Stimulated activated CD8-positive, alpha-beta memory T cell treated with anti-CD3 and anti-CD28 coated beads, Interleukin-15, amount 100 ng/mL, for 24 hours (primary cell): ENCODE data around the gene ASCL4.
A peak's percentile ranks its signal among the peaks of the same experiment; 100 is the strongest.
"Not testable (repeated sequence)": the region's sequence is repeated elsewhere in the genome, so short reads cannot be mapped to it uniquely, and the experiment has no call there.

Experiments
- DNase-seq: peaks from one replicate; pipeline ENCODE4 v3.0.0-alpha.2; 2020; ENCODE audit warnings: low read depth

The ASCL4 gene, protein sequence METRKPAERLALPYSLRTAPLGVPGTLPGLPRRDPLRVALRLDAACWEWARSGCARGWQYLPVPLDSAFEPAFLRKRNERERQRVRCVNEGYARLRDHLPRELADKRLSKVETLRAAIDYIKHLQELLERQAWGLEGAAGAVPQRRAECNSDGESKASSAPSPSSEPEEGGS

DNA sequence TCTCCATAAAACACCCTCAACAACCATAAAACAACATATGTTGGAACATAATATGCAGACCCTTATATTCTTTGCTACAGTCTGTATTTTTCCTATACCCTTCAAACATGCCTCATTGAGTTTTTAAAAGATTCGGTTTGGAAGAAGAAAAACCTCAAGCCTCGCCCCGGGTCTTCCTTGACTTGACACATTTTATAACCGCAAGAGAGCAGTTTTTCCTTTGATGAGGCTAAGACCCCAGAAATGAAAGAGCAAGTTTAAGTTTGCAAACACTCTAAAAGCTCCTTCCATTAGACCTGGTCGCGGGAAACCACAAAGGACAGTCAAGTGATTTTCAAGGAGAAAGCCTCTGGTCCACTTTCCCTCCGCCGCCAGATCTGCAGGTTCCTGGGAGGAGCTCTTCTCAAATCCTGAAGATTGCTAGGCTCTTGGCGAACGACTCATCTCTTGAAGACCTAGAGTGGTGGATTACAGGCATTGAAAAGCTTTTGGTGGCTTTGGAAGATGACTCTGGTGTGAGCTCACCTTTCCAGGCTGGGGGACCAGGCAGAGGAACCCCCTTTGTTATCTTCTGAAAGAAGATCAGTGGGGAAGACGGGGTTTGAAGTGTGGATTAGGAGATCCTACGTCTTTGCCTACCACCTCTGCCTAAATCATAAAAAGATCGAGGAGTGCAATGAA is at the start of gene ASCL4:
ASCL4 (plus strand) TSS at position 356 of the 681 bp plus-strand sequence. CDS start 515 bp downstream, outside the sequence.
- no peak for DNase-seq

DNA sequence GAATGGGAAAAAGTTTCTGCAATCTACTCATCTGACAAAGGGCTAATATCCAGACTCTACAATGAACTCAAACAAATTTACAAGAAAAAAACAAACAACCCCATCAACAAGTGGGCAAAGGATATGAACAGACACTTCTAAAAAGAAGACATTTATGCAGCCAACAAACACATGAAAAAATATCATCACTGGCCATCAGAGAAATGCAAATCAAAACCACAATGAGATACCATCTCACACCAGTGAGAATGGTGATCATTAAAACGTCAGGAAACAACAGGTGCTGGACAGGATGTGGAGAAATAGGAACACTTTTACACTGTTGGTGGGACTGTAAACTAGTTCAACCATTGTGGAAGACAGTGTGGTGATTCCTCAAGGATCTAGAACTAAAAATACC is 47.2 kb upstream of the ASCL4 start:
- not testable (repeated sequence) for DNase-seq

DNA sequence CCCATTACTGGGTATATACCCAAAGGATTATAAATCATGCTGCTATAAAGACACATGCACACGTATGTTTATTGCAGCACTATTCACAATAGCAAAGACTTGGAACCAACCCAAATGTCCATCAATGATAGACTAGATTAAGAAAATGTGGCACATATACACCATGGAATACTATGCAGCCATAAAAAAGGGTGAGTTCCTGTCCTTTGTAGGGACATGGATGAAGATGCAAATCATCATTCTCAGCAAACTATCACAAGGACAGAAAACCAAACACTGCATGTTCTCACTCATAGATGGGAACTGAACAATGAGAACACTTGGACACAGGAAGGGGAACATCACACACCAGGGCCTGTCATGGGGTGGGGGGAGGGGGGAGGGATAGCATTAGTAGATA is 46.8 kb upstream of the ASCL4 start:
- DNase-seq: not testable (repeated sequence)

DNA sequence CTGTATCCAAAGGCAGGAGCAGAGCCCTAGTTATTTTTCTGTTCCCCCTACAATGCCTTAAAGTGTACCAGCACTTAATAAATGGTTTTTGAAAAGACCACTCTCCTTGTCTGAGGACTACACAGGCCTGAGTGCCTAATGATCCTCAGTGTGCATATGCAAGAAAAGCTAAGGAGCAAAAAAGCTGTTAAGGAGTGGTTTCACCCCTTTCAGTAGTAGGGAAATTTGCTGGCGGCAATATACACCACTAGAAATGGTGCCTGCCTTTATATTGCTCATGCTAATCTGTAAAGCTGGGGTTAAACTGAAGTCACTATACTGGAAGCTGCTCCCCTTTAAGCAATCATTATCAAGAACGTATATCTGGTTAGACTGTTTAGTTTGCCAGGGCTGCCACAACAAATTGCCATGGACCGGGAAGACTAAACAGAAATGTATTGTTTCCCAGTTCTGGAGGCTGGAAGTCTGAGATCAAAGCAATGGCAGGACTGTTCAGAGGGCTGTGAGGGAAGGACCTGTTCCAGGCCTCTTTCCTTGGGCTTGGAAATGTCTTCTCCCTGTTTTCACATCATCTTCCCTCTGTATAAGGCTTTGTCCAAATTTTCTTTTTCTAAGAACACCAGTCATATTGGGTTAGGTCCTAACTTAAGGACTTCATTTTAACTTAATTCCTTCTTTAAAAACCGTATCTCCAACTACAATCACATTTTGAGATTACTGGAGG is 43.7 kb upstream of the ASCL4 start:
- no peak for DNase-seq

DNA sequence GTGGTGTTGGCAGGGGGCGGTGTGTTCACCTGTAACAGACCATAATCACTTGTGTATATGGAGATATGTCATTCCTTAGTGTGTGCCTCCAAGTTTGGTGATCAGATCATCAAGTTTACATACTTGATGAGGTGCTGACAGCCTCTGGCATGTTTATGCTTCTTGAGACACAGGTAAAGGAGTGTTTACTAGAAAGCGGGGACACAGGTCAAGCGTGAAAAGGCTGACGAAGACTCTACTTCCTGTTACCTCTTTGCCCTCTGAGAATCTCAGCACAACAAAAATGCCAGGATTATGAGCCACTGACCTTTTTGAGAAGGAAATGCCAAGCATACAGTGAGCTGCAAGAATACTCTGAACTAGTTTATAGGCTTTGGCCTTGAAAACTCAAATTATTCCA is 43.1 kb upstream of the ASCL4 start:
- no peak for DNase-seq

DNA sequence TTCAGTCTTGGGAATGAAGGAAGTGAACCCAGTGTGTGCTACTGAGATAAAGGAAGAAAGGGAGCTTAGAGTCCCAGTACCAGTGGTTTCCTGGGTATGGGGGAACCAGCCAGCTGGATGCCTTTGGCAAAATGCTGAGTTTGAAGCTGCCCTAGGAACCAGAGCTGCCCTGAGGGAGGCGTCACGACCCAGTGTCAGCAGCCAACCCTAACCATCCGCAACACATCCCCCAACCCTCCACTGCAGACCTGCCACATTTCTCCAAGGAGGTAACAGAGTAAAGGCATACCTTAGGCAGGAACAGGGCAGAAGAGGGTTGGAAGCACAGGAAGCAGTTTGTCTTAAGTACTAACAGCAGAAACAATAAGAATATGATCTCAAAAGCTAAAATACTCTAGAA is 42.1 kb upstream of the ASCL4 start:
- DNase-seq: no peak

DNA sequence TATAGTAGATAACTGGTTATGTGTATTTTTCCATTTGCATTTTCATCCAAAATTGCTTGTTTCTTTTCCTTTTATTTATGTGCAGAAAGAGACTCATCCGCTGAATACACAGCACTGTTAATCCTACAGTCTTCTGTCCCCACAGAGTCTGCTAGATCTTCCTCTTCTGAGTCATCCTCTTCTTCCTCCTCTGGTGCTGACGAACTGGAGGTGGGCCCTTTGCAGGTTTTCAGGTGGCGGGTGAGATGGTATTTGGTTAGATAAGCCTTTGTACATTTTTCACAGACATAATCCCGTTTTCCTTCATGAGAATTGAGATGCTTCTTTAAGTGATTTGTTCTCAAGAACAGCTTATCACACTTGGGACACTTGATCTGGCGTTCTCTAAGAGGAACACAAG is 40.4 kb upstream of the ASCL4 start:
- no peak for DNase-seq

DNA sequence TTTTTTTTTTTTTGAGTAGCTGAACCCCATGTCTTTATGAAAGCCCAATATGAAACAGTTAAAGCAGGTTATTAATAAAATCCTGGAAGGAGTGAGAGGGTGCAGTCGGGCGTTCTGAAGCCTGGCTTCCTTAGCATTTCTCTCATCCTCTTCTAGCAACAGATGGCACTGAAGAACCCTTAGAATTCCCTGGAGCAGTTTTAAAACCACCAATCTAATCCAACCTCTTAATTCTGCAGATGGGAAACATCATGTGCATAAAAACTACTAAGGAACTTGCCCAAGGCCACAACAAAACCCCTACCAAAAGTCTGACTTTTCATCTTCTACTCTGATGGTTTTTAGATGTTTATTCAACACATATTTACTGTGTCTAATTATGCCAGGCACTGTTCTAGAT is 38.7 kb upstream of the ASCL4 start:
- DNase-seq: no peak

DNA sequence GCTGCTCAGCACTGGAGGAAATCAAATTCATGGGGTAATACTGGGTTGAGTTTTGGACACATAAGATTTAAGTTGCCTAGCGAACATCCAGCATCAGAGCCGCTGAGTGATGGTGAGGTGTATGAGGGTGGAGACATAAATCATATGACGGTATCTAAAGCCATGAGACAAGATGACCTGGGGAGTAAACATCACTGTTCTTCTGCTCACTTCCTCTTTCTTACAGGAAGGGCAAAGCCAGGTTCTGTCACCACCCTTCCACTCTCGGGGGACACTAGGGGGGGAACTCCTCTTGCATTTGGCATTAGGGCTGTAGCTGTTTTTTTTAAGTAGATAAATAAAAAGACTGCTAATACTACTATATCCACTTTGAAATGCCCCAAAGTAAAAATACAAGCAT is 37.6 kb upstream of the ASCL4 start:
- no peak for DNase-seq

DNA sequence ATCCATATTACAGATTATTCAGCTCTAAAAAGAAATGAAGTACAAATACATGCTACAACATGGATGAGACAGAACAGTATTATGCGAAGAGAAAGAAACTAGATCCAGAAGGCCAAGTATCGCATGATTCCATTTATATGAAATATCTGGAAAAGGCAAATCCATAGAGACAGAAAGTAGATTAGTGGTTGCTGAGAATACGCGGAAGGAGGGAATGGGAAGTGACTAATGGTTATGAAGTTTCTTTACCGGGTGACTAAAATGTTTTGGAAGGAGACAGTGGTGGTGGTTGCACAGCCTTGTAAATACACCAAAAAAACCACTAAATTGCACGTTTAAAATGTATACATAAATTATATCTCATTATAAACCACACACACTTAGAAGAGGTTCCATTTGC is 26.0 kb upstream of the ASCL4 start:
- no peak for DNase-seq

DNA sequence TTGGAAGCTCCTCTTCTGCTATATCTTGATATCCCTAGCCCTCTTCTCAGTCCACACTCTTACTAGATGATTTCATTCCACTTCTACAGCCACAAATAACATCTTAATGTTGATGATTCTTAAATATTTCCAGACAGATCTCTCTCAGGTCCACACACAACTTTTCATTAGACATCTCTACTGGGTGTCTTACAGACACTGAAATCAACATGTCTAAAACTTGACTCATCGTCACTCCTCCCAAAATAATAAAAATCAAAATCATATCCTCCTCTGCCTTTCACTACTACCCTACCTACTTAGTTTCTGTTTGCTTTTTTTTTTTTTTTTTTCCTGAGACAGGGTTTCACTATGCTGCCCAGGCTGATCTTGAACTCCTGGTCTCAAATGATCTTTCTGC is 25.4 kb upstream of the ASCL4 start:
- DNase-seq: no peak

DNA sequence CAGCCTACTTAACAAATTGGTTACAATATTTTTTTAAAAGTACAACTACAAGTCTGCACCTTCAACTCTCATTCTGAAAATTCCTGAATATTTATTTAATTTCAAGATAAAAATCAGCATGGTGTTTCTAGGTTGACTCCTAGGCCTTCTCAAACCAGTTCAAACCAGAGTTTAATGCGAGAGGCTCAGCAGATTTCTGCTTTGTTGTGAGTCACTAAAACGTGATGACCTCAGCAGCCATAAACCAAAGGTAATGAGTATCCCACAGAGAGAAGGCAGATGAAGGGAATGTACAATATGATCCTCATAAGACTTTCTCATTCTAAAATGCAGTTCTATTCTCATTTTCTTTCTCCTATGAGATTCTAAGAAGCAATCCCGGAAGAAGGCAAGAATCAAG is 15.1 kb upstream of the ASCL4 start:
- DNase-seq: no peak

DNA sequence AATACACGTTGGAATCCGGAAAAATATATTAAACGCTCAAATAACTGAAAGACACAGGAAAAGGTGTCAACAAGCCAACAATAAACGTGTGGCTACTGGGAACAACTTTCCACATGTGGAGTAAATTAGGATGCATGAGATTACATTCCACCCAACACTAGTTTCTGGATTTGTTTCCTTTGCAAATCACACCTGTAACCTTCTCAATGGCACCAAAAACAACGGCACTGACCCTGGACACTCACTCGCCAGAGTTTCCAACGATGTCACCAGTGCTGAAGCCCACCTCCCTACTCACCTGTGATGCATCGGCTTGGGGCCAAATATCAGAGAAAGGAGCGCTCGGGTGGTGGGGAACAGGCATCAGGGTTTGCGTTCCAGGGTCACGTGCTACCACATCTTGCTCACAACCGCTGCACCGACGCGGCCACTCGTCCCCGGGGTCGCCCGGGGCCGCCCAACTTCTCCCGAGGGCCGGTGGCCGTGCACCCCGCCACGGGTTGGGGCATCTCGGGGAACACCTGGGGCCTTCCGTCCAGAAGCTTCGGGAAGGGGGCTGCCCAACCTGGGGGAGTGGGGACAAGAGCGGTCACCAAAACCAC is 14.2 kb upstream of the ASCL4 start:
- peak; percentile 6 for DNase-seq

DNA sequence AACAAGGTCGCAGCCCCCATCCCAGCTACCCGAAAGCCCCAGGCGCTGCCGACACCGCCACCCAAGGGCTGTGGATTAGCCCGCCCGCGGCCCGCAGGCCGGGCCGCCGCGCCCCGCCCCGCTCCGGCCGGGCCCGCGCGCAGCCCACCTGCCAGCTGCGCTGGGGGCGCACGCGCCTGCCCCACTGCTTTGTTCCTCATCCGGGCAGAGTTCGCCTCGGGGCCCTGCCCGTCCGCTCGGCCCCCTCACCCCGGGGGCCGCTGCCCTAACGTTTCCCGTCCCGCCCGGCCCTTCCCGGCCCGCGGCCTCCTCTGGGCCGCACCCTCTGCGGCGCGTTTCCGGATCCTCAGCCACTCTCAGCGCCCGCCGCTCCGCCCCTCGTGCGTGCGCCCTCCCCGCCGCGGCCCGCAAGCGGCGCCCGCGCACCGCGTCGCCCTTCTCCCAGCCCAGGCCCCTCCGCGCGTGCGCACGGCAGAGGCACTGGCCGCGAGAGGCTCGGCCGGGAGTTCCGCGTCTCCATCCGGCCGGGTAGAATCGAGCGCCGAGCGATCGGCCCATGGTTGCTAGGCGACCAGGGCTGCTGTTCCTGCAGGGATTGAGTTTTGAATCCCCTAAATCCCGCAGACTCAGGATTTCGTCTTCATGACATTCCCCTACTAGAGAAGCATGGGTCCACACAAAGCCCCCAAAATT is 13.5 kb upstream of the ASCL4 start, which contains the start of gene PRDM4:
PRDM4 (minus strand) TSS at position 329 of the 693 bp plus-strand sequence. CDS start 622 bp downstream, outside the sequence.
- DNase-seq: peak; percentile 76

DNA sequence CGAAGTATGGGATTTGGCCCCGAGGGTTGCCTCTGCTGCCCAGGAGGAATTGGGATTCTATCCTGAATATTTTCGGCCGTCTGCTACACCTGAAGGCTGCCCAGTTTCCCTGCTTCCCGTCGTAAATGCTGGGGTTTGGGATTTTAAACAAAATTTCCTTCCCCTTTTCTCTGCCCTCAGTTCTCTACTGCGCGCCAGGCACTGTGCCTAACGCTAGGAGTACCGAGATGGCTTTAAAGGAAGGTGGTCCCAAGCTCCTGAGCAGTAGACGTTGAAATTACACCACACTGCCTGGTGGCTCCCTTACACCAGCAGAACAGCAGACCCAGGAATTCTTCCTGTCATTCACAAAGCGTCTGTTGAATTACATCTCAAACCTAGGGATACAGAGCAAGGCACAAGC is 13.0 kb upstream of the ASCL4 start:
- no peak for DNase-seq

DNA sequence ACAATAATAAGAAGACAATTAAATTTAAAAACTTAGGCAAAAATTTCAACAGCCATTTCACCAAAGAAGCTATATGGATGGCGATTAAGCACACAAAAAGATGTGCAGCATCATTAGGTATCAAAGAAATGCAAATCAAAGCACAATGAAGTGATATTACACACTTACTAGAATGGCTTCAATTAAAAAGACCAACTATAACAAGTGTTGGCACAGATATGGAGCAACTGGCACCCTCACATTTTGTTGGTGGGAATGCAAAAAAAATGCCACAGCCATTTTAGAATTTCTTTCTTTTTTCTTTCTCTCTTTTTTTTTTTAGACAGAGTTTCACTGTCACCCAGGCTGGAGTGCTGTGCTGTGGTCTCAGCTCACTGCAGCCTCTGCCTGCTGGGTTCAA is 11.6 kb upstream of the ASCL4 start:
- no peak for DNase-seq

DNA sequence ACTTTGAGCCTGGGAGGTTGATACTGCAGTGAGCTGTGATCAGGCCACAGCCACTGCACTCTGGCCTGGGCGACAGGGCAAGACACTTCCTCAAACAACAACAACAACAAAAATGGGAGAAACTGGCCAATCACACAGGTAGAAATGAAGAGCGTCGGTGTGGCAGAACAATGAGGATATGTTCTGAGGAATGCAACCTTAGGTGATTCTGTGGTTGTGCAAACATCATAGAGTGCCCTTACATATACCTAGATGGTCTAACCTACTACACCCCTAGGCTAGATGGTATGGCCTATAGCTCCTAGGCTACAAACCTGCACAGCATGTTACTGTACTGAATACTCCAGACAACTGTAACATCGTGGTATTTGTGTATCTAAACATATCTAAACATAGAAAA is 9.9 kb upstream of the ASCL4 start:
- no peak for DNase-seq

DNA sequence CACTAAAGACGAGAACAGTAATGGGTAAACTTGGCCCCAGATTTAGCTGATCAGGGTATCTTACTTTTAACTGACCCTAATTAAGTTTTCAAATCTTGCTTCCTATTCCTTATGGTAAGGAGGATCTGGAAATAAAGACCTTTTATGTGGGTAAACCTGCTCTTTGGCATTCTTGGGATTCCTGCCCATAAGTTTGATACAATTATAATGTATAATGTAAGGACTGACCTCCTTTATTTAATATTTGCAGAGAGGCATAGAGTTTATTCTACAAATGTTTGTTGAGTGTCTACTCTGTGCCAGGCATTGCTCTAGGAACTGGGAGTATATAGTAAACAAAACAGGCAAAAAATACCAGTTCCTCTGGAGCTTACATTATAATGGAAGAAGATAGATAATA is 9.2 kb upstream of the ASCL4 start:
- DNase-seq: no peak

DNA sequence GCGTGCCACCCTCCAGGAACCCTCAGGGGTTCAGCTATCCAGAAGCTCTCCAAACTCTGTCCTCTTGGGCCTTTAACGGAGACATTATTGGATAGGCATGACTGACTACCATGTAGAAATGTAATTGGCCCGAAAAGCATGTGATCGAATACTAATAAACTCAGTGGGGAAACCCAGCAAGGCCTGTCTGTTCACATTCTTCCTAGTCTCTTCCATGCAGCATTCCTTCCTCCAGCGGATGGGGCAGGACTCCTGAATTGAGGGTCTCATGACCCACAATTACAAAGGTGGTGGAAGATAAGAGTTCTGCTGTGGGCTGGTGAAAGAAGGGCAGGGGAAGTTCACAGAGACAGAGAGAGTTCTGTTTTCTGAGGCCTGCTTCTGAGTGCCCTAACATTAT is 7.0 kb upstream of the ASCL4 start:
- no peak for DNase-seq

DNA sequence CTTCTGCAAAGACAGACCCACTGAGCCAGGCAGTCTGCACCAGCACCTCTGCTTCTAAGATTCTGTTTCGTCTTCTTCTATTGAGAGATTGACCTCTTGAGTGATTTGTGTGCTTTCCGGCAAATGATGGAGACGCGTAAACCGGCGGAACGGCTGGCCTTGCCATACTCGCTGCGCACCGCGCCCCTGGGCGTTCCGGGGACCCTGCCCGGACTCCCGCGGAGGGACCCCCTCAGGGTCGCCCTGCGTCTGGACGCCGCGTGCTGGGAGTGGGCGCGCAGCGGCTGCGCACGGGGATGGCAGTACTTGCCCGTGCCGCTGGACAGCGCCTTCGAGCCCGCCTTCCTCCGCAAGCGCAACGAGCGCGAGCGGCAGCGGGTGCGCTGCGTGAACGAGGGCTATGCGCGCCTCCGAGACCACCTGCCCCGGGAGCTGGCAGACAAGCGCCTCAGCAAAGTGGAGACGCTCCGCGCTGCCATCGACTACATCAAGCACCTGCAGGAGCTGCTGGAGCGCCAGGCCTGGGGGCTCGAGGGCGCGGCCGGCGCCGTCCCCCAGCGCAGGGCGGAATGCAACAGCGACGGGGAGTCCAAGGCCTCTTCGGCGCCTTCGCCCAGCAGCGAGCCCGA is 703 bp downstream of the ASCL4 start:
- DNase-seq: no peak

DNA sequence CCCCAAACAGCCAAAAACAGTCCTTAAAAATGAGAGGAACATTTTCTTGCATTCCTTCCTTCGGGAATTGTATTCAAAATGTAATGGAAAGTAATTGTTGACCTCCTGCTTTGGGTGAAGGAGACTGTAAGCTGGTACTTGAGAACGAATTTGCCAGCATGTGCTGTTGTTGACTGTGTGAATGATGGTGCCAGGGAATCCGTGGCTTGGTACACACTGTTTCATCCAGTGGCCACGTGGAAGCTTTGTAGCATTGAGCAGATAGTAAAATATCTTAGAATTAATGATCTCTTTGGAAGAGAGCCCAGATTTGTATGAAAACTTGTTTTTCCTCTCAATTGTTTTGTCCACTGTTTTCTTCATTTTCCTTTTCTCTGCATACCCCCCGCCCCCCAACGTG is 1.7 kb downstream of the ASCL4 start:
- no peak for DNase-seq
